Trophoblast cell (in vitro differentiated cells and primary cell): ENCODE measurements around the gene TSHZ2.
A peak's percentile ranks its signal among the peaks of the same experiment; 100 is the strongest.

Experiments used
- DNase-seq, 2 donors: peaks; one replicate each; pipeline ENCODE4 v3.0.0-alpha.2; 2016
- H2AFZ ChIP-seq: 2 replicates; pipeline ENCODE4 v1.6.1; 2013; ENCODE audit warnings: low read length, moderate library complexity, mild to moderate bottlenecking; ENCODE audit not compliant: insufficient read depth, poor library complexity
- H2AK5ac ChIP-seq: 2 replicates; pipeline ENCODE4 v1.6.1; 2013; ENCODE audit warnings: mild to moderate bottlenecking, low read length
- H2BK120ac ChIP-seq: 2 replicates; pipeline ENCODE4 v1.6.1; 2013; ENCODE audit warnings: low read length, mild to moderate bottlenecking, moderate library complexity; ENCODE audit not compliant: insufficient read depth, poor library complexity
- H2BK12ac ChIP-seq: 2 replicates; pipeline ENCODE4 v1.6.1; 2013; ENCODE audit warnings: mild to moderate bottlenecking, low read length, moderate library complexity
- H2BK5ac ChIP-seq: 2 replicates; pipeline ENCODE4 v1.6.1; 2013; ENCODE audit warnings: low read length, low read depth, moderate library complexity, mild to moderate bottlenecking; ENCODE audit not compliant: poor library complexity
- H3K14ac ChIP-seq: 2 replicates; pipeline ENCODE4 v1.6.1; 2013; ENCODE audit warnings: mild to moderate bottlenecking, low read length
- H3K18ac ChIP-seq: 2 replicates; pipeline ENCODE4 v1.6.1; 2013; ENCODE audit warnings: mild to moderate bottlenecking, low read length
- H3K23ac ChIP-seq: 2 replicates; pipeline ENCODE4 v1.6.1; 2013; ENCODE audit warnings: low read length
- H3K27ac ChIP-seq: 2 replicates; pipeline ENCODE4 v1.5.1; 2013; ENCODE audit warnings: low read depth, mild to moderate bottlenecking, inconsistent platforms, low read length, moderate library complexity
- H3K27me3 ChIP-seq: 2 replicates; pipeline ENCODE4 v1.6.1; 2013; ENCODE audit warnings: inconsistent platforms, mild to moderate bottlenecking, low read length, moderate library complexity; ENCODE audit not compliant: insufficient read depth
- H3K36me3 ChIP-seq, 2 experiments: 1 replicate in 1 of 2; 2 replicates in 1 of 2; pipeline ENCODE4 v1.6.1; 2013; ENCODE audit warnings: low read length in 2 of 2, mild to moderate bottlenecking in 2 of 2, moderate library complexity in 1 of 2; ENCODE audit not compliant: insufficient read depth in 2 of 2, control insufficient read depth in 1 of 2
- H3K4ac ChIP-seq: 2 replicates; pipeline ENCODE4 v1.6.1; 2013; ENCODE audit warnings: low read depth, mild to moderate bottlenecking, low read length, moderate library complexity
- H3K4me1 ChIP-seq, 2 experiments: 1 replicate in 1 of 2; 2 replicates in 1 of 2; pipeline ENCODE4 v1.6.1; 2013; ENCODE audit warnings: low read length in 2 of 2, mild to moderate bottlenecking in 2 of 2, moderate library complexity in 1 of 2; ENCODE audit not compliant: insufficient read depth in 2 of 2, control insufficient read depth in 1 of 2
- H3K4me2 ChIP-seq: 2 replicates; pipeline ENCODE4 v1.6.1; 2013; ENCODE audit warnings: inconsistent platforms, mild to moderate bottlenecking, low read length, moderate library complexity
- H3K4me3 ChIP-seq: 2 replicates; pipeline ENCODE4 v1.5.1; 2013; ENCODE audit warnings: mild to moderate bottlenecking, low read depth, low read length, inconsistent platforms
- H3K79me1 ChIP-seq: one replicate; pipeline ENCODE4 v1.6.1; 2013; ENCODE audit warnings: low read length
- H3K79me2 ChIP-seq: 2 replicates; pipeline ENCODE4 v1.6.1; 2013; ENCODE audit warnings: low read length, mild to moderate bottlenecking; ENCODE audit not compliant: control insufficient read depth, insufficient read depth, poor library complexity
- H3K9ac ChIP-seq: 2 replicates; pipeline ENCODE4 v1.6.1; 2013; ENCODE audit warnings: mild to moderate bottlenecking, low read length
- H3K9me3 ChIP-seq: 2 replicates; pipeline ENCODE4 v1.6.1; 2013; ENCODE audit warnings: low read depth, mild to moderate bottlenecking, control low read depth, inconsistent platforms, low read length; ENCODE audit not compliant: insufficient read depth
- H4K12ac ChIP-seq: 2 replicates; pipeline ENCODE4 v1.6.1; 2013; ENCODE audit warnings: low read depth, mild to moderate bottlenecking, low read length, moderate library complexity
- H4K8ac ChIP-seq: 2 replicates; pipeline ENCODE4 v1.6.1; 2013; ENCODE audit warnings: low read depth, mild to moderate bottlenecking, low read length, moderate library complexity
- H4K91ac ChIP-seq: one replicate; pipeline ENCODE4 v1.6.1; 2013; ENCODE audit warnings: low read depth, mild to moderate bottlenecking, low read length, moderate library complexity
- WGBS: extraction: QIAGEN DNeasy Blood & Tissue Kit; methylation state at CpG from one replicate; pipeline ENCODE4 v1.1.7; 2013; ENCODE audit warnings: missing lambda C conversion rate; ENCODE audit not compliant: insufficient read length, insufficient coverage; ENCODE audit errors: extremely low coverage; 5-methylcytosine and 5-hydroxymethylcytosine counted together

The TSHZ2 gene

DNA sequence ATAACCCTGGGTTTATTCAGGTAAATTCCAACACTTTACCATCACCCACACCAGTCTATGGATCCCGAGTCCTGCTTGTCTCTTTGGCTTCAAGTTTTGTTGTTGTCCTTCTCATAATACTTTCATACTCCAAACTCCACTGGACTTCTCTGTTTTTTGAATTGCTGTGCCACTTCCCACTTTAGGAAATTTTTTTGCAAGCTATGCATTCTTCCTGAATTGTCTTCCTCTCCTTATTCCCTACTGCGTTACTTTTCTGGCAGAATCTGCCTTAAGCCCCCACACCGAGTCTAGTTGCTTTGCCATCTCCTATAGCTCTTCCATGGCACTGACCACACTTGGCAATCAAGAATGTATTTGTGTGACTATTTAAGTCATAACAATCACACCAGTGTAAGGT is 96.1 kb downstream of the TSHZ2 start:
- WGBS = no CpG with 5 or more reads among the region's 3 CpGs
- no peak overlapping the region for H2AK5ac ChIP-seq
- no peaks in the 10 kb centered on the region for H3K4me1 ChIP-seq
- no peak overlapping the region for H2BK120ac ChIP-seq
- H4K91ac ChIP-seq = no peak overlapping the region
- H3K4me2 ChIP-seq = no peak overlapping the region
- no peak overlapping the region for H2BK12ac ChIP-seq
- H3K9me3 ChIP-seq = no peaks in the 10 kb centered on the region
- no peaks in the 10 kb centered on the region for H3K79me1 ChIP-seq
- no peak overlapping the region for H4K12ac ChIP-seq
- no peaks in the 10 kb centered on the region for H3K36me3 ChIP-seq
- H3K79me2 ChIP-seq = no peaks in the 10 kb centered on the region
- no peaks in the 10 kb centered on the region for H3K27me3 ChIP-seq
- no peak overlapping the region for H2AFZ ChIP-seq
- no peak overlapping the region for H3K4me3 ChIP-seq
- H3K14ac ChIP-seq = no peak overlapping the region
- H3K9ac ChIP-seq = no peak overlapping the region
- no peak overlapping the region for H3K27ac ChIP-seq
- no peak overlapping the region for H3K23ac ChIP-seq
- DNase-seq = no peak
- H2BK5ac ChIP-seq = no peak overlapping the region
- H3K18ac ChIP-seq = no peak overlapping the region
- no peak overlapping the region for H4K8ac ChIP-seq
- no peak overlapping the region for H3K4ac ChIP-seq

DNA sequence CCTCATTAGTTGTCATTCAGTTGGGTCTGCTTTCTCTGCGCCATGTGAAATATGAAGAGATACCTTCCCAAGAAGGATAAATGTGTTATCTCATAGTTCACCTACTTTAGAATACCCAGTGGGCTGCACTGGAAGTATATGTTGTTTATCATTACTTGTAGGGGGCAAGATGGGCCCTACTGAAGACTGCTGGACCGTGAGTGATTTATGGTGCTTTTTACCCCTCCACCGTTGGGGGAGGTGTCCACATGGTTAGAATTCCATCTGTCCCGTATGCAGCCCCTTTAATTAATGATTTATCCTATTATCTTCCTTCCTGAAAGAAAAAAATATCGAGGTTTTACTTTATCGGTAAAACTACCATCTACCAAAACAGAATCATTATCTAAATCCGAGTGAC is 97.0 kb downstream of the TSHZ2 start:
- no peak for DNase-seq
- no CpG with 5 or more reads among the region's 7 CpGs for WGBS

DNA sequence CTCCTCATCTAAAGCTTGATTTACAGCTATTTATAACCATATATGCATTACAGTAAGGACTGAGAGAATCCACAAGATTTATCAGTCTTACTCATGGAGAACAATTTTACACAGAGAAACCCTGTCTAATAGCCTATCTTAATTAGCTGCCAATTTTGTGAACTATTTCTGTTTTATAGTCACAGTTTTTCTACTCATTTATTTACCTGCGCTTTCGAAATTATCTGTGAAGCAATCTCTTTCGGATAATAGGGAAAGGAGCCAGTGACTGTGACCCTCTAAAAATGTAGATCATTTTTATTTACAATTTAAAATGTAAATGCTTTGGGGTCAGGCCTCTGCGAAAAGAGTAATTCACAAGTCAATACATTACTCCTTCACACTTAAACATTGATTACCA is 98.1 kb downstream of the TSHZ2 start:
- Histone ChIP-seq H2BK12ac (no peak overlapping the region), H3K4me2 (no peak overlapping the region)

More for the DNA sequence above, 97.0 kb downstream of the TSHZ2 start:
- Histone ChIP-seq H3K79me1 (no peaks in the 10 kb centered on the region), H3K36me3 (no peaks in the 10 kb centered on the region), H3K14ac (no peak overlapping the region), H3K4me3 (no peak overlapping the region), H3K18ac (no peak overlapping the region), H2AK5ac (no peak overlapping the region), H4K12ac (no peak overlapping the region), H4K8ac (no peak overlapping the region), H2BK120ac (no peak overlapping the region), H3K9me3 (no peaks in the 10 kb centered on the region), H3K79me2 (no peaks in the 10 kb centered on the region), H3K9ac (no peak overlapping the region), H2BK5ac (no peak overlapping the region), H3K4ac (no peak overlapping the region), H2AFZ (no peak overlapping the region), H3K4me1 (no peaks in the 10 kb centered on the region), H3K4me2 (no peak overlapping the region), H4K91ac (no peak overlapping the region), H2BK12ac (no peak overlapping the region), H3K27ac (no peak overlapping the region), H3K23ac (no peak overlapping the region), H3K27me3 (no peaks in the 10 kb centered on the region)

DNA sequence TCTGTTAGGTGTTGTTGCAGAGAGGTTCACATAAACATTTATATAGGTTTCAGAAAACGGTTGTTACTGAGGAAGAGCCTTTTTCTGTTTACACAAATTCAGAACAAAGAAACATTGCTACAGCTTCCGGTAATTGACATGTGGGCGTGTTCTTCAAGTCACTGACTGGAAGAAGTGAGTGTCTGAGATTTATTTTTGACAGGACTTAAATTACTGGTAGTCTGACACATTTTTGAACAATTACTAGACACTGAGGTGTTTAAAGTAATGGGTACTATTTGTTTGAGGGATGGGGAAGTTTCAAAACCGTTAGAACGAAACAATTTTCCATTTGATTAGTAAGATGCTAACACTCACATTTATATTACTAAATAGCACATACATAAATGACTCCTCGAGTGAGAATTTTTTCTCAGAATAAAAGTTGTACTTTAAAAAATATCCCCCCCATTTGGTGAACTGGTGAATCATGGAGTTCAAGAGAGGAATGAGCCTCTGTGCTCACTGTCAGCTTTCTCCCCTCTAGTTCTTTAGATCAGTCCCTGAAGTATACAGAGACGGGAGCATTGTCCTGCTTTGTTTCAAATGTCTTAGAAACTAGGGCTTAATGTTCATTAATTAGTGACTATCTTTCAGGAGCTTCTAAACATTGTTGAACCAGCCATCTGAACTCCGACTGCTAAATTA is 98.7 kb downstream of the TSHZ2 start:
- Histone ChIP-seq H4K91ac (no peak overlapping the region), H3K27me3 (no peaks in the 10 kb centered on the region), H4K8ac (no peak overlapping the region), H3K23ac (no peak overlapping the region), H3K4ac (no peak overlapping the region), H3K4me1 (no peaks in the 10 kb centered on the region), H3K79me1 (no peaks in the 10 kb centered on the region), H3K9ac (no peak overlapping the region), H2BK5ac (no peak overlapping the region), H2AK5ac (no peak overlapping the region), H3K4me3 (no peak overlapping the region), H4K12ac (no peak overlapping the region), H3K27ac (no peak overlapping the region), H2BK120ac (no peak overlapping the region), H3K18ac (no peak overlapping the region), H3K4me2 (no peak overlapping the region), H3K79me2 (no peaks in the 10 kb centered on the region), H3K36me3 (no peaks in the 10 kb centered on the region), H2AFZ (no peak overlapping the region), H2BK12ac (no peak overlapping the region), H3K14ac (no peak overlapping the region), H3K9me3 (no peaks in the 10 kb centered on the region)
- DNase-seq = peak in 1 of 2 donors; percentile 8
- WGBS = no CpG with 5 or more reads among the region's 8 CpGs

More for the DNA sequence above, 98.1 kb downstream of the TSHZ2 start:
- Histone ChIP-seq H4K91ac (no peak overlapping the region), H3K18ac (no peak overlapping the region), H3K4me1 (no peaks in the 10 kb centered on the region), H3K9ac (no peak overlapping the region), H2BK120ac (no peak overlapping the region), H3K27me3 (no peaks in the 10 kb centered on the region), H4K12ac (no peak overlapping the region), H3K79me2 (no peaks in the 10 kb centered on the region), H2AFZ (no peak overlapping the region), H3K4ac (no peak overlapping the region), H3K23ac (no peak overlapping the region), H3K36me3 (no peaks in the 10 kb centered on the region), H3K79me1 (no peaks in the 10 kb centered on the region), H3K14ac (no peak overlapping the region), H2AK5ac (no peak overlapping the region), H3K9me3 (no peaks in the 10 kb centered on the region), H4K8ac (no peak overlapping the region), H2BK5ac (no peak overlapping the region), H3K27ac (no peak overlapping the region), H3K4me3 (no peak overlapping the region)
- no peak for DNase-seq
- WGBS = no CpG with 5 or more reads among the region's 4 CpGs
